ENCODE results near the gene ATP6V1G1. TPM values are rescaled to one million over a fixed set of nuclear protein-coding genes. Genes with fewer than 3 reads are reported as not detected.

The ATP6V1G1 gene
- total RNA-seq, 1 donor from 2014 or later, result 188 TPM

DNA sequence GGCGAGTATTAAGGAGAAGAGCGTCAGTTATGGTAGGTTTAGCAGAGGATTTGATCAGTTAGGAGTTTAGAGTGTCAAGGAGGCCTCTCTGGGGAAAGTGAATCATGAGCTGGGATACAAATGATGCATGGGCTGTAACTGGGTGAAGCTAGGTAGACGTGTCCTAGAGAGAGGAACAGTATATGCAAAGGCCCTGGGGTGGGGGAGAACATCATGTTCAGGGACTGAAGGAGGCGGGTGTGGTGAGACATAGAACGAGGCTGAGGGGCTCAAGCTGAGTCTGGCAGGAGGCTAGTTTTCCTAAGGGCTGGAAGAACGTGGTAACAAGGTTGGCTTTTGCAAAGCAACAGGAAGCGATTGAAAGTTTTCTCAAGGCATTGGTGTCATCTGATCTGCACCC lies 34.0 kb downstream of the ATP6V1G1 start:
- H3K36me3 Mint-ChIP-seq (ENCODE audit: low read depth, unreplicated experiment), result peaks cover 3% of the 10 kb centered on the region
- peak overlapping the region; percentile 28 for H3K27ac Mint-ChIP-seq (ENCODE audit: unreplicated experiment)
- FAIRE-seq, result no peak

DNA sequence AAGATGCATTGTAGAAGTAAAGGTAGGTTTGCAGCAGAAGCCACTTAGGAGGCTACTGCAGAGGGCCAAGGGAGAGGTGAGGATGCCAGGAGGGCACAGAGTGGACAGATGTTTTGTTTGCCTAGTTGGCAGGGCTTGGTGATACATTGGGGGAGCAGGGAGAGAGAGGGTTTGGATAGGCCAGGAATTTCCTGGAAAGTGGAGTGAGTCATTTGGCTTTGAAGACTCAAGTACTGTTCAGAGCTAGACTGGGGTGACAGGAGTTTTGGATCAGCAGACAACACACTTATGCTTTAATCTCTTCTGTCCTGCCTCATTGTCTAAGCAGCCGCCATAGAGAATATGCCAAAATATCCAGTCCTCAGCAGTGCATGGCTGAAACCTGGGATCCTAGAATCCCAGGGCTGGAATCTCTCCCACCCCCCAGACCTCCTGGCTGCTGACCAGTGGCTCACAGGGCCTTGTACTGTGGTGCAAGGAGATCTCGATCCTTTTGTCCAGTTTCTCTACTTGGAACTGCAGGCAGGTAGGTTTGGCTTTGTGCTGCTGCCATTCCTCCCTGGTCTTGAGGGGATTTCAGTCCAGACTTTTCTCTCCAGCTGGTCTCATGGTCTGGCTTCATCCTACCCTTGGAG lies 34.5 kb downstream of the ATP6V1G1 start:
- no peaks in the 10 kb centered on the region for H3K27me3 Mint-ChIP-seq (ENCODE audit: low read depth, unreplicated experiment)
- H3K27ac Mint-ChIP-seq (ENCODE audit: unreplicated experiment), result peak overlapping the region; percentile 37
- peaks cover 2% of the 10 kb centered on the region for H3K9me3 Mint-ChIP-seq (ENCODE audit: unreplicated experiment)
- H3K79me2 ChIP-seq (ENCODE audit: insufficient read depth, low read length), result no peaks in the 10 kb centered on the region
- H3K9ac ChIP-seq (ENCODE audit: low read length), result peak overlapping the region; percentile 43
- no peaks in the 10 kb centered on the region for H3K9me3 ChIP-seq (ENCODE audit: insufficient read depth, low read depth, low read length)
- no peaks in the 10 kb centered on the region for H3K27me3 ChIP-seq (ENCODE audit: insufficient read depth, low read length)
- peak overlapping the region; percentile 54 for H3K4me3 Mint-ChIP-seq (ENCODE audit: unreplicated experiment)
- no peak overlapping the region for H2AFZ ChIP-seq (ENCODE audit: low read depth, low read length)
- FAIRE-seq (peak; percentile 75), DNase-seq (ENCODE audit: low read depth) (peak; percentile 92)
- TF ChIP-seq EZH2 (IDR thresholded peaks at IDR 0.05; ENCODE audit: insufficient read depth, low read length), result no peak
- TF ChIP-seq, protein P1, sequence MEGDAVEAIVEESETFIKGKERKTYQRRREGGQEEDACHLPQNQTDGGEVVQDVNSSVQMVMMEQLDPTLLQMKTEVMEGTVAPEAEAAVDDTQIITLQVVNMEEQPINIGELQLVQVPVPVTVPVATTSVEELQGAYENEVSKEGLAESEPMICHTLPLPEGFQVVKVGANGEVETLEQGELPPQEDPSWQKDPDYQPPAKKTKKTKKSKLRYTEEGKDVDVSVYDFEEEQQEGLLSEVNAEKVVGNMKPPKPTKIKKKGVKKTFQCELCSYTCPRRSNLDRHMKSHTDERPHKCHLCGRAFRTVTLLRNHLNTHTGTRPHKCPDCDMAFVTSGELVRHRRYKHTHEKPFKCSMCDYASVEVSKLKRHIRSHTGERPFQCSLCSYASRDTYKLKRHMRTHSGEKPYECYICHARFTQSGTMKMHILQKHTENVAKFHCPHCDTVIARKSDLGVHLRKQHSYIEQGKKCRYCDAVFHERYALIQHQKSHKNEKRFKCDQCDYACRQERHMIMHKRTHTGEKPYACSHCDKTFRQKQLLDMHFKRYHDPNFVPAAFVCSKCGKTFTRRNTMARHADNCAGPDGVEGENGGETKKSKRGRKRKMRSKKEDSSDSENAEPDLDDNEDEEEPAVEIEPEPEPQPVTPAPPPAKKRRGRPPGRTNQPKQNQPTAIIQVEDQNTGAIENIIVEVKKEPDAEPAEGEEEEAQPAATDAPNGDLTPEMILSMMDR (IDR thresholded peaks at IDR 0.05; ENCODE audit: insufficient read depth, low read depth, low read length), result no peak
- H3K4me1 ChIP-seq (ENCODE audit: insufficient read depth, low read length), result peaks cover 12% of the 10 kb centered on the region
- peaks cover 3% of the 10 kb centered on the region for H3K36me3 Mint-ChIP-seq (ENCODE audit: low read depth, unreplicated experiment)
- H3K4me3 ChIP-seq (ENCODE audit: insufficient read depth, low read depth, low read length), result no peak overlapping the region
- peak overlapping the region; percentile 23 for H3K27ac ChIP-seq (ENCODE audit: low read depth, low read length)
- H3K4me2 ChIP-seq (ENCODE audit: low read length), result peak overlapping the region; percentile 69
- peaks cover 25% of the 10 kb centered on the region for H3K4me1 Mint-ChIP-seq (ENCODE audit: low read depth, unreplicated experiment)
- no peaks in the 10 kb centered on the region for H4K20me1 ChIP-seq (ENCODE audit: insufficient read depth, low read length)
- H3K36me3 ChIP-seq (ENCODE audit: insufficient read depth, low read length), result no peaks in the 10 kb centered on the region

More for the DNA sequence above, 34.0 kb downstream of the ATP6V1G1 start:
- H4K20me1 ChIP-seq (ENCODE audit: insufficient read depth, low read length), result no peaks in the 10 kb centered on the region
- no peak overlapping the region for H3K4me3 ChIP-seq (ENCODE audit: insufficient read depth, low read depth, low read length)
- H3K4me1 Mint-ChIP-seq (ENCODE audit: low read depth, unreplicated experiment), result peaks cover 25% of the 10 kb centered on the region
- H3K4me2 ChIP-seq (ENCODE audit: low read length), result peak overlapping the region; percentile 69
- H3K4me3 Mint-ChIP-seq (ENCODE audit: unreplicated experiment), result no peak overlapping the region
- no peak overlapping the region for H2AFZ ChIP-seq (ENCODE audit: low read depth, low read length)
- H3K27me3 ChIP-seq (ENCODE audit: insufficient read depth, low read length), result no peaks in the 10 kb centered on the region
- no peaks in the 10 kb centered on the region for H3K9me3 ChIP-seq (ENCODE audit: insufficient read depth, low read depth, low read length)
- TF ChIP-seq, protein P1 (IDR thresholded peaks at IDR 0.05; ENCODE audit: insufficient read depth, low read depth, low read length), result no peak
- TF ChIP-seq EZH2 (IDR thresholded peaks at IDR 0.05; ENCODE audit: insufficient read depth, low read length), result no peak
- no peaks in the 10 kb centered on the region for H3K27me3 Mint-ChIP-seq (ENCODE audit: low read depth, unreplicated experiment)
- peaks cover 2% of the 10 kb centered on the region for H3K9me3 Mint-ChIP-seq (ENCODE audit: unreplicated experiment)
- DNase-seq (ENCODE audit: low read depth), result no peak
- H3K27ac ChIP-seq (ENCODE audit: low read depth, low read length), result no peak overlapping the region
- no peak overlapping the region for H3K9ac ChIP-seq (ENCODE audit: low read length)
- H3K36me3 ChIP-seq (ENCODE audit: insufficient read depth, low read length), result no peaks in the 10 kb centered on the region
- H3K79me2 ChIP-seq (ENCODE audit: insufficient read depth, low read length), result no peaks in the 10 kb centered on the region
- H3K4me1 ChIP-seq (ENCODE audit: insufficient read depth, low read length), result peaks cover 12% of the 10 kb centered on the region

DNA sequence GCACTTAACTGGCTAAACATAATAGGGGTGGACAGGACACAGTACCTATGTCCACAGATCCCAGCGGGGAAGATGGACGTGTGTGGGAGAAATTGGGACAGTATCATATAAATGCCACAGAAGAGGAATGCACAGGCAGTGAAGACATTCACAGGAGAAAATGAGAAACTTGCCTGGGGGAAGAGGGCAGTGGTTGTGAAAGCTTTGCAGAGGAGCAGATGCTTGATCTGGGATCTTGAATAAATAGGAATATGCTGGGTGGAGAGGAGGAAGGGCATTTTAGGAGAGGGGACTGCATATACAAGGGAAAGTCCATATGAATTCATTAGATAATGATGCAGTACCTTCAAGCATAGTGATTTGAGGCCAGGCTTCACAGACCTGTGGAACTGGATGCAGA lies 37.1 kb downstream of the ATP6V1G1 start:
- Histone ChIP-seq H3K79me2 (ENCODE audit: insufficient read depth, low read length) (no peaks in the 10 kb centered on the region), H3K9ac (ENCODE audit: low read length) (no peak overlapping the region), H3K27ac (ENCODE audit: low read depth, low read length) (no peak overlapping the region), H3K27me3 (ENCODE audit: insufficient read depth, low read length) (no peaks in the 10 kb centered on the region), H3K4me2 (ENCODE audit: low read length) (no peak overlapping the region), H3K4me1 (ENCODE audit: insufficient read depth, low read length) (peaks cover 12% of the 10 kb centered on the region), H3K4me3 (ENCODE audit: insufficient read depth, low read depth, low read length) (no peak overlapping the region), H3K9me3 (ENCODE audit: insufficient read depth, low read depth, low read length) (no peaks in the 10 kb centered on the region), H3K36me3 (ENCODE audit: insufficient read depth, low read length) (no peaks in the 10 kb centered on the region), H4K20me1 (ENCODE audit: insufficient read depth, low read length) (no peaks in the 10 kb centered on the region), H2AFZ (ENCODE audit: low read depth, low read length) (no peak overlapping the region)
- H3K4me3 Mint-ChIP-seq (ENCODE audit: unreplicated experiment), result no peak overlapping the region
- H3K36me3 Mint-ChIP-seq (ENCODE audit: low read depth, unreplicated experiment), result peaks cover 17% of the 10 kb centered on the region
- H3K27ac Mint-ChIP-seq (ENCODE audit: unreplicated experiment), result no peak overlapping the region
- H3K4me1 Mint-ChIP-seq (ENCODE audit: low read depth, unreplicated experiment), result peaks cover 23% of the 10 kb centered on the region
- TF ChIP-seq EZH2 (IDR thresholded peaks at IDR 0.05; ENCODE audit: insufficient read depth, low read length), result no peak
- TF ChIP-seq, protein P1 (IDR thresholded peaks at IDR 0.05; ENCODE audit: insufficient read depth, low read depth, low read length), result no peak
- DNase-seq (ENCODE audit: low read depth) (no peak), FAIRE-seq (no peak)
- H3K27me3 Mint-ChIP-seq (ENCODE audit: low read depth, unreplicated experiment), result no peaks in the 10 kb centered on the region
- peaks cover 2% of the 10 kb centered on the region for H3K9me3 Mint-ChIP-seq (ENCODE audit: unreplicated experiment)

All from astrocyte (in vitro differentiated cells and primary cell).